Measurements from ENCODE around the gene PWWP2B.
"Not testable (repeated sequence)": the region's sequence is repeated elsewhere in the genome, so short reads cannot be mapped to it uniquely, and the experiment has no call there.

PWWP2B gene

GRCh38 chr10:132431537-132432175 is 34.7 kb downstream of the PWWP2B start:
- H3K9ac ChIP-seq (ENCODE audit: low read length) = no peak overlapping the region
- peaks cover 3% of the 10 kb centered on the region for H3K27me3 ChIP-seq (replicated peaks; ENCODE audit: control insufficient read depth, insufficient read depth, low read length)
- no peak overlapping the region for H3K4me3 ChIP-seq (ENCODE audit: low read length)
- no peaks in the 10 kb centered on the region for H3K4me1 ChIP-seq (ENCODE audit: control insufficient read depth, insufficient read depth, low read length)
- H3K9me3 ChIP-seq (ENCODE audit: control insufficient read depth, low read length) = no peaks in the 10 kb centered on the region
- H3K36me3 ChIP-seq (ENCODE audit: control insufficient read depth, insufficient read depth, low read length, severe bottlenecking) = peaks cover 10% of the 10 kb centered on the region
- DNase-seq (ENCODE audit: low read depth) = no peak

- Histone ChIP-seq H3K4me3 (ENCODE audit: low read length) (no peak overlapping the region), H3K9ac (ENCODE audit: low read length) (no peak overlapping the region), H3K9me3 (ENCODE audit: control insufficient read depth, low read length) (no peaks in the 10 kb centered on the region), H3K36me3 (ENCODE audit: control insufficient read depth, insufficient read depth, low read length, severe bottlenecking) (peaks cover 10% of the 10 kb centered on the region), H3K4me1 (ENCODE audit: control insufficient read depth, insufficient read depth, low read length) (no peaks in the 10 kb centered on the region), H3K27me3 (replicated peaks; ENCODE audit: control insufficient read depth, insufficient read depth, low read length) (peaks cover 3% of the 10 kb centered on the region)
- DNase-seq (ENCODE audit: low read depth) = no peak
Observed at GRCh38 chr10:132432176-132432540, 35.2 kb downstream of the PWWP2B start.

DNA sequence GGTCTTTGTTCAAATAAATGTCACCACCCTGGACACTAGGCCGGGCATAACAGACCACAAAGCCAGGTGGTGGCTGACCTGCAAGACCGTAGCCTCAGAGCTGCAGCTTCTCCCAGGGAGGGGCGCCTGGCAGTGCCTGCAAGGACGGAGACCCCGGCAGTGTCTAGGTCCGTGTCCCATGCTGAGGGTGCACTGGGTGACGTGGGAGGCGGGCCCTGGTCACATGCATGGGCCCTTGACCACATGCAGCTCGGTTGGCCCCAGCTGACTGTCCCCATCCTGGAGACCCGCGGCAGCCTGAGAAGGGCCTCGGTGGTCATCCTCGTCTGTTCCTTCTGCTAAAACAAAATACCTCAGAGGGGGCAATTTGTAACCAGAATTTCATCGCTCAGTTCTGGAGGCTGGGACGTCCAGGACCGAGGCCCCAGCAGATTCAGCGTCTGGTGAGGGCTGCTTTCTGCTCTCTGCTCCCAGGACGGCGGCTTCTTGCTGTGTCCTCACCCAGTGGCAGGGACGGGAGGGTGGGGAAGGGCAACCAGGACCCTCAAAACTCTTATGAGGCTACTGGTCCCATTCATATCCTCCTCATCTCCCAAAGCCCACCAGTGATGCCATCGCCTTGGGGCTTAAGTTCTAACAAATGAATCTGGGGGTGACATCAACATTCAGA is 36.8 kb downstream of the PWWP2B start:
- Histone ChIP-seq H3K9me3 (ENCODE audit: control insufficient read depth, low read length) (no peaks in the 10 kb centered on the region), H3K4me3 (ENCODE audit: low read length) (no peak overlapping the region), H3K27me3 (replicated peaks; ENCODE audit: control insufficient read depth, insufficient read depth, low read length) (peaks cover 3% of the 10 kb centered on the region), H3K36me3 (ENCODE audit: control insufficient read depth, insufficient read depth, low read length, severe bottlenecking) (no peaks in the 10 kb centered on the region), H3K9ac (ENCODE audit: low read length) (no peak overlapping the region), H3K4me1 (ENCODE audit: control insufficient read depth, insufficient read depth, low read length) (no peaks in the 10 kb centered on the region)
- no peak for DNase-seq (ENCODE audit: low read depth)

GRCh38 chr10:132434405-132435005 is 37.5 kb downstream of the PWWP2B start:
- Histone ChIP-seq H3K4me3 (ENCODE audit: low read length) (no peak overlapping the region), H3K27me3 (replicated peaks; ENCODE audit: control insufficient read depth, insufficient read depth, low read length) (peaks cover 3% of the 10 kb centered on the region), H3K4me1 (ENCODE audit: control insufficient read depth, insufficient read depth, low read length) (no peaks in the 10 kb centered on the region), H3K36me3 (ENCODE audit: control insufficient read depth, insufficient read depth, low read length, severe bottlenecking) (no peaks in the 10 kb centered on the region), H3K9ac (ENCODE audit: low read length) (no peak overlapping the region), H3K9me3 (ENCODE audit: control insufficient read depth, low read length) (no peaks in the 10 kb centered on the region)
- no peak for DNase-seq (ENCODE audit: low read depth)

DNA sequence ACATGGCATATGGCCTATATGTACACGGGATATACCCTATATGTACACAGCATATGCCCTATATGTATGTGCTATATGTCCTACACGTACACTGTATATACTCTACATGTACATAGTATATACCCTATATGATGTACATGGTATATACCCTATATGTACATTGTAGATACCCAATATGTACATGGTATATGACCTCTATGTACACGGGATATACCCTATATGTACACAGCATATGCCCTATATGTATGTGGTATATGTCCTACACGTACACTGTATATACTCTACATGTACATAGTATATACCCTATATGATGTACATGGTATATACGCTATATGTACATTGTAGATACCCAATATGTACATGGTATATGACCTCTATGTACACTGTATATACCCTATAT is 38.3 kb downstream of the PWWP2B start:
- H3K4me3 ChIP-seq (ENCODE audit: low read length); DNase-seq (ENCODE audit: low read depth); H3K9me3 ChIP-seq (ENCODE audit: control insufficient read depth, low read length); H3K4me1 ChIP-seq (ENCODE audit: control insufficient read depth, insufficient read depth, low read length); H3K9ac ChIP-seq (ENCODE audit: low read length); H3K36me3 ChIP-seq (ENCODE audit: control insufficient read depth, insufficient read depth, low read length, severe bottlenecking); H3K27me3 ChIP-seq (replicated peaks; ENCODE audit: control insufficient read depth, insufficient read depth, low read length): not testable (repeated sequence)

GRCh38 chr10:132436096-132436495 is 39.1 kb downstream of the PWWP2B start:
- not testable (repeated sequence) for H3K9me3 ChIP-seq (ENCODE audit: control insufficient read depth, low read length); H3K27me3 ChIP-seq (replicated peaks; ENCODE audit: control insufficient read depth, insufficient read depth, low read length); H3K4me3 ChIP-seq (ENCODE audit: low read length); H3K4me1 ChIP-seq (ENCODE audit: control insufficient read depth, insufficient read depth, low read length); DNase-seq (ENCODE audit: low read depth); H3K36me3 ChIP-seq (ENCODE audit: control insufficient read depth, insufficient read depth, low read length, severe bottlenecking); H3K9ac ChIP-seq (ENCODE audit: low read length)

- no peaks in the 10 kb centered on the region for H3K4me1 ChIP-seq (ENCODE audit: control insufficient read depth, insufficient read depth, low read length)
- no peak overlapping the region for H3K9ac ChIP-seq (ENCODE audit: low read length)
- no peak overlapping the region for H3K4me3 ChIP-seq (ENCODE audit: low read length)
- peaks cover 4% of the 10 kb centered on the region for H3K9me3 ChIP-seq (ENCODE audit: control insufficient read depth, low read length)
- no peak for DNase-seq (ENCODE audit: low read depth)
- H3K27me3 ChIP-seq (replicated peaks; ENCODE audit: control insufficient read depth, insufficient read depth, low read length) = peaks cover 3% of the 10 kb centered on the region
- no peaks in the 10 kb centered on the region for H3K36me3 ChIP-seq (ENCODE audit: control insufficient read depth, insufficient read depth, low read length, severe bottlenecking)
Observed at GRCh38 chr10:132436861-132437410, 39.9 kb downstream of the PWWP2B start.

DNA sequence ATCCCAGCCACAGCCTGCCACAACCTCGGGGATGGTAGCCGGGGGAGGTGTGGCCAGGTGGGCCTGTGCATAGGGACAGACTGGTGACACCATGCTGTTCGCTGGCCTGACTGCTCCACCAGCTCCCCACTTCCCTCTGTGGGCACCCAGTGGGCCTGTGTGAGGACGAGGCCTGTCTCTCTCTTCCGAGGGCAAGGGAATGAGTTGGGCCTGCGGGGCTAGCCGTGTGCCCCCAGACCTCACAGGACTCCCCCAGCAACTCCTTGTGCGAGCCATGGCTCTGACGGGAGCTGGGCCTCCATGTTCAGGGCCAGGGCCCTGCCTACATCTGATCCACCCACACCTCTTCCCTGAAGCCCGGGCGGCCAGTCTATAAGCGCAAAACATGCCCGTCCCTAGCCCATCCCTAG is 40.5 kb downstream of the PWWP2B start:
- H3K9me3 ChIP-seq (ENCODE audit: control insufficient read depth, low read length) = peaks cover 4% of the 10 kb centered on the region
- H3K9ac ChIP-seq (ENCODE audit: low read length) = no peak overlapping the region
- peaks cover 3% of the 10 kb centered on the region for H3K27me3 ChIP-seq (replicated peaks; ENCODE audit: control insufficient read depth, insufficient read depth, low read length)
- H3K36me3 ChIP-seq (ENCODE audit: control insufficient read depth, insufficient read depth, low read length, severe bottlenecking) = no peaks in the 10 kb centered on the region
- no peak overlapping the region for H3K4me3 ChIP-seq (ENCODE audit: low read length)
- DNase-seq (ENCODE audit: low read depth) = no peak
- no peaks in the 10 kb centered on the region for H3K4me1 ChIP-seq (ENCODE audit: control insufficient read depth, insufficient read depth, low read length)

GRCh38 chr10:132438091-132439024 is 41.4 kb downstream of the PWWP2B start:
- no peaks in the 10 kb centered on the region for H3K36me3 ChIP-seq (ENCODE audit: control insufficient read depth, insufficient read depth, low read length, severe bottlenecking)
- H3K4me3 ChIP-seq (ENCODE audit: low read length) = no peak overlapping the region
- H3K9me3 ChIP-seq (ENCODE audit: control insufficient read depth, low read length) = peaks cover 4% of the 10 kb centered on the region
- DNase-seq (ENCODE audit: low read depth) = no peak
- no peaks in the 10 kb centered on the region for H3K4me1 ChIP-seq (ENCODE audit: control insufficient read depth, insufficient read depth, low read length)
- no peak overlapping the region for H3K9ac ChIP-seq (ENCODE audit: low read length)
- no peaks in the 10 kb centered on the region for H3K27me3 ChIP-seq (replicated peaks; ENCODE audit: control insufficient read depth, insufficient read depth, low read length)

DNA sequence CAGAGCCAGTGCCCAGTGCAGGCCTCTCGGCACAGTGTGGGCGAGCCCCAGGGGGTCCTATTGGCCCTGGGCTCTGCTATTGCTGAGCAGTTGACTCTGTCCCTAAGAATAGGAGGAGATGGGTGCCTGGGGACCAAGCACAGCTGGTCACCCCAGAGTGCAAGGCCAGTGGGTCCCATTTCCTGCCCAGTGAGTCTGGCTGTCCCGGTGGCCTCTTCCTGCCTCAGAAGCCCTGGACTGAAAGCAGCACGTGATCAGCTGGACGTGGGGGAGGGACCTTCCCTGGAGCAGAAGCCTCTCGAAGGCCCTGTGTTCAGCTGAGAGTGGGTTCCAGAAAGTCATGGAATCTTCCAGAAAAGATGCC is 42.0 kb downstream of the PWWP2B start:
- Histone ChIP-seq H3K4me1 (ENCODE audit: control insufficient read depth, insufficient read depth, low read length) (no peaks in the 10 kb centered on the region), H3K9ac (ENCODE audit: low read length) (no peak overlapping the region), H3K27me3 (replicated peaks; ENCODE audit: control insufficient read depth, insufficient read depth, low read length) (no peaks in the 10 kb centered on the region), H3K36me3 (ENCODE audit: control insufficient read depth, insufficient read depth, low read length, severe bottlenecking) (no peaks in the 10 kb centered on the region), H3K9me3 (ENCODE audit: control insufficient read depth, low read length) (peaks cover 4% of the 10 kb centered on the region), H3K4me3 (ENCODE audit: low read length) (no peak overlapping the region)
- no peak for DNase-seq (ENCODE audit: low read depth)

Data from adipocyte (in vitro differentiated cells).